Endometrial microvascular endothelial cells (primary cell): Measurements from ENCODE around the gene HEPACAM. TPM values are rescaled to one million over a fixed set of nuclear protein-coding genes. Genes with fewer than 3 reads are reported as not detected.

Experiments
- in situ Hi-C: cut with HindIII; loops from 2 replicates; pipeline ENCODE4 v1.10.0; 2017; ENCODE audit warnings: low sequenced_read_pairs, low pct_unique_long_range_greater_than_20kb; ENCODE audit errors: inconsistent ontology term
- total RNA-seq: library from RNA; depleted of rRNA; stranded (reverse); fragments of >200 nt; gene quantifications from one replicate; pipeline ENCODE4 v1.2.3, GENCODE V29; 2015; ENCODE audit errors: inconsistent ontology term

HEPACAM gene
- total RNA-seq, 1 donor from 2014 or later, result not detected

DNA sequence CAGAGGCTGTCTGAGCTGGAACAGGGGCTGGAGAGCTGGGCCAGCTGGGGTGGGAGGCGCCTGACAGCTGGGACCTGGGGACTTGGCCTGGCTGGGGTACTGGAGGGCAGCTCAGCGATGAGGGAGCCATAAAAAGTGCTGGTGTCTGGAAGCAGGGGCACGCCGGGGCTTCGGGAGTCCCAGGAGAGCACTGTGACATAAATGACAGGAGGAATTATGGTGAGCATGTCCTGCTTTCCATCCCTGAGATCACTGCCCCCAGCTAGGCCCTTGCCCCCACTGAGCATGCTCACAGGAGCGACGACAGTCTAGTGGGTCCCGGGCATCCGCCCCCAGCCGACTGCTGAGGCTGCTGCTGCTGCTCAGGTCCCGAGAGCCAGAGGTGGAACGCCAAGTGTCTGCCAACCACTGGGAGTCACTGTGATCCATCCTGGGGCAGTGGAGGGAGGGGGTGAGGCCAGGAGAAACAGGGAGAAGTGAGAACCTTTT lies 44.4 kb downstream of the HEPACAM start:
- in situ Hi-C loops, result no loop called here

DNA sequence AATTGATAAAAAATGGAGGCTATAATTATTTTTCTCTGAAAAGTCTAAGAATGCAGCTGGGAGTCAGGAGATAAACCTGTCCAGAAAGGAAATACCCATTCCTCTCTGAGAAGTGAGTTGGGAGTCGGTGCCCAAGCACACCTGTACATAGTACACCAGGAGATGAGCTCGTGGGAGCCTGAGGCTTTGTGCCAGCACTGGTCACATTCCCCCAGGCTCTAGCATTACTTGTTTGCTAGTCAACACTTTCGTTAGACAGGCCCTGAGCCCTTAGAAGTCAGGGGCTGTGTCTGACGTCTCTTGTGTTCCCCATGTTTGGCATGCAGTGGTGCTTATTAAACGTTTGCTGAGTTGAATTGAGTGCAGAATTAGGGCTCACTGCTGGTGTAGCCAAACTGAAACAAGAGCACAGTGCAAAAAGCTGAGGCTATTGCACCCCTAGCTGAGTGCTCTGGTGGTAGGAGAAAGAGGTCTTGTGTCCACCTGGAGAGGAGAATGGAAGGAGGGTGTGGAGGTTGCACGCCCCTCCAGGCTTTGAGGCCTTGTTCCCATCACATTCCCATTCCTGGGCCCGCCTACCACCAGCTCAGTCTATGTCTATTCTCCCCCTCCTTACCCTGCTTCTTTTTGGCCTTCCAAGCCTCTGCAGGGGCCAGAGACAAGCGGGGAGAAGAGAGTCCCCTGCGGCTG lies 45.0 kb downstream of the HEPACAM start:
- in situ Hi-C loops, result no loop called here

DNA sequence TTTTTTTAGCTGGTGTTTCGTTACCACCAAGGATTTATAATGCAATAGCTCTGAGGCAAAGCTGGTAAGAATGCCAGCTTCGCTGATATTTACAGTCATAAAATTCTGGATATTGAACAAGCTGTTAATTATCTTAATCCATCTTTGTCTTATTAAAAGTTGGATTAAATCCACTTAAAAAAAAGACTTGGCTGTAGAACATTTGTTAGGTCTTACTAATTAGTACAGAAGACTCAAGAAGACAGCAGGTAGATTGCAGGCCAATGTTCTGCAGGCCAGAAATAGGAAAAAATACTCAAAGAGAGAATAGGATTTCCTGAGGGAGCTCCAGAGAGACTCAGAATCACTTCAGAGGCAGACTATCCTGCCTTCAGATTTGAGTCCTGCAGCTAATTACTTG lies 45.7 kb downstream of the HEPACAM start:
- in situ Hi-C loops, result no loop called here

DNA sequence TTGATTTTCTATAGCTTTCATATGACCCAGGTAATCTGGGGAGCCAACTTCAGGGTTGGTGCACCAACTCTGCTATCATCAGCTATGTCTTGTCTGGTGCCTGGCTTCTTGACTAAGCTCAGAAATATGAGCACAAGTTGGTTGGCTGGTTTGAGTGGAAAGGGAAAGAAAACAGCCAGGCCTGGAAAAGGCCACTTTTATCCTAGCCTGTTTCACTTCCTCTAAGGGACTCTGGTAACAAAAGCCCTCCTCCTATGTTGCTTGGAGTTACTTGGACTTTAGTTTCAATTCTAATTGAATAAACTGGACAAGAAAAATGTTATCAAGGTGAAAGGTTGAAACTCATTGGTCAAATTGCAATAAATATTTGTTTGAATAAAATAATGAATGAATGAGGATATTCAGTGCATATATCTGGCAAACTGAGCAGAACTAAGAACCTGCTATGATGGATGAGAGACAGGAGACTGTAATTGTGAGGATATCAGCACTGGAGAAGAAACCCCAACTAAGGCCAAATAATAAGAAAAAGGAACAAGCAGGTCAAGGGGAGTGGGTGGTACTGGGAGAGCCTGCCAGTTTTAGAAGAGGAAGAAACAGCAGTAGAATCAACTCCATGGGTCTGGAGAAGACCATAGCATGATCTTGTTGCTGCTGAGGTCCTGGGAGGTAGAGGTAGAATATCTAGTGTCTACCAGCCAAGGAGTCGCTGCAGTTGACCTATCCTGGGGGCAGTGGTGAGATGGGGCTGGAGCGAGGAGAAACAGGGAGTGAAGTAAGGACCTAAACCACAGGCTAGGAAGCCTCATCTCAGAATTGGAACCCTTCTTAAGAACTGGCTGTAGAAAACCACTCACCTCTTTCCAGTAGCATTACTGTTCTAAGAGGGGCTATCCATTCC lies 46.4 kb downstream of the HEPACAM start:
- in situ Hi-C loops, result no loop called here

DNA sequence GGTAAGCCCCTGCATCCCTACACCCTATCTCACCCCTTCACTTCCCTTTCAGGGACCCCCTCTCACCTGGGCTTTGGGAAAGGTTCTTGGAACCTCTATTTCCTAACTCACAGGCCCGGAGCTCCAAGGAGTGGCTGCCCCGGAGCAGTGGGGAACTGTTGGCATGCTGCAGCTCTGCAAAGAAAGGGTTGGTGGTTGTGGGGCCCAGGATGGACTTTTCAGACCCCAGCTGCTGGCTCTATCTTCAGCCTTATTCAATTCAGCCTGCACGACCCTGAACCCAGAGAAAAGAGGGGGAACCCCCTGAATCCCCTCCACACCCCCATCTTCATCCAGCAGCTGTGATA lies 48.2 kb downstream of the HEPACAM start:
- in situ Hi-C loops, result no loop called here

DNA sequence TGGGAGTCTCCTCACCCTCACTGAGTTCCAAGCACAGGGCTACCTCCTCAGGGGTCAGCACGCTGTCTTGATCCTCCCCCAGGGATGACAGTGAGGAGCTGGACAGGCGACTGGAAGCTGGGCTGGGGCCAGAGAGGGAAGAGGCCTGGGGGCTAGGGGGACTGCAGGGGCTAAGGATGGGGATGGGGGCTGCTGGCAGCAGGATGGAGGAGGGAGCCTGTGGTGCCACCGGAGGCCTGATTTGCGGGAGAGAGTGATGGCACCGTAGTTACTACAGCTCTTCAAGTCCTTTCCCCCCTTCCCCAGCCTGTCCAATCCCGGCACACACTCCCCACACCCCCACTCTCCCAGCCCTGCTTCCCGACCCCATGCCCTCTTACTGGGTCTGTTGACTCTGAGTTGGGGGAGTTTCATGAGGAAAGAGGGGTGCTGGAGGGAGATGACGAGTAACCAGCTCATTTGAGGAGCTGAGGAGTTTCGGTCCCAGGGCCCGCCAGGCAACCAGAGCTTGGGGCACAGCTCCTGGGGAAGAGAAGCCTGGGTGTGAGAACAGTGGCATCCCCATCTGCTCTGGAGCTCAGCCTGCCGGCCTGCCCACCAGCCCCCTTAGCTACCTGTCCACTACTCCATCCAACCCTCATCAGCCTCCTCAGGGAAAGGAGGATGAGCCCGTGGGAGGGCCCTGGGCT lies 48.7 kb downstream of the HEPACAM start:
- in situ Hi-C loops, result no loop called here

DNA sequence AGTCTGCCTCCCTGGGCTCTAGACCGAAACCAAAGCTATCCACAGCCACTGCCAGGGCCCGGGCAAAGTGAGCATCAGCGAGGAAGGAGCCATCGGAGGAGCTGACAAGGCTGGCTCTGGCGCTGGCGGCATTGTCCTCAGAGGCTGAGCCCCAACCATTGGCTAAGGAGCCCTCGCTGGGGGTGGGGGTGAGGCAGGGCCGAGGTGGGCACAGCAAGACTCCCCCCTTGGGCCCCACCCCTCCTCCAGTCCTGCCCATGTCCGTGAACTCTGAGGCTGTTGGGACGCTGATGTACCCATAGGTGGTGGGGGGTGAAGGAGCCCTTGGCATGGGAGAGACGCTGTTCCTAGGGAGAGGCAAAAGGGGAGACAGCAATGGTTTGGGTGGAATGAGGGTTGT lies 49.4 kb downstream of the HEPACAM start:
- in situ Hi-C loops, result no loop called here

DNA sequence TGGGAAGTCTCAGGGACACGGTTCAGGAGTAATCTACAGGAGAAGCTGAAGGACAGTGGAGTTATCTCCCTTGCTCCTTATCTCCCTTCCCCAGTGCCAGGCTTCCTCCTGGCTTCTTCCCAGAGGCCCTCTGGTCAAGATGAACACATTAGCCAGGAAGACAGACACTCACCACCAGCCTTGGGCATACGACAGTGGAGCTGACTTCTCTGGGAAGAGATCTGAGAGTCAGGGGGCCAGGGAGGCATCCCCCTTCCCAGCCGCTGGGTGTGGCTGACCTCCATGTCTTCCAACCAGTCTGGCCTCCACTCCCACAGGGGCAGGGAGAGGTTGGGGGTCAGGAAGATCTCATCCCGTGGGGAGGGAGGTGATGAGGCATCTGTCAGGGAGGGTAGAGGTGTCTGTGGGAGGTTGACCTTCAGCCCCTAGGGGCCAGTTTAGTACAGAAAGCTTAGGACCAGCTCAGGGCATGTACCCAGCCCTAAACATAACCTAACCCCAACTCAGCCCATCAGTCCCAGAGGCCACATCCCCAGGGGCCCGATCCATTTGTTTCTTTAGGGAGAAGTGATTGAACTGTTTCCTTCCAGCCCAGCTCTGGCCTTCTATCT lies 50.9 kb downstream of the HEPACAM start:
- in situ Hi-C loops, result no loop called here

DNA sequence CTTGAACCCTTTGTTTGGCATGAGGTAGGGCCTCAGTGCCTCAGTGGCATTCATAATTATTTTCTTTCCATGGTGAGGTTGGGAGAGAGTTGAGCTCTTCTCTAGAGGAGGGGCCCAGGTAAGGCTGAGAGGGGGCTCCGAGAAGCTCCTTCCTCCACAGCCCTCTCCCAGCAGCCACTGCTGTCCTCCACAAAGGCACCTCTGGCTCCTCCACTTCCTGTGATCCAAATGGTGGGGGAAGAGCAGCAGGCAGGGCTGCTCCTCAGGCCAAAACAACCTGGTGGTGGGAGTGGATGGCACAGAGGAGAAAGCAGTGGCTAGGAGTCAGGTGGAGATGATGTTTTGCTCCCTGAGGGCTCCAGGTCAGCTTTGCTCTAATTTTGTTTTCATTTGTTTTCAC lies 51.5 kb downstream of the HEPACAM start:
- in situ Hi-C loops, result no loop called here

DNA sequence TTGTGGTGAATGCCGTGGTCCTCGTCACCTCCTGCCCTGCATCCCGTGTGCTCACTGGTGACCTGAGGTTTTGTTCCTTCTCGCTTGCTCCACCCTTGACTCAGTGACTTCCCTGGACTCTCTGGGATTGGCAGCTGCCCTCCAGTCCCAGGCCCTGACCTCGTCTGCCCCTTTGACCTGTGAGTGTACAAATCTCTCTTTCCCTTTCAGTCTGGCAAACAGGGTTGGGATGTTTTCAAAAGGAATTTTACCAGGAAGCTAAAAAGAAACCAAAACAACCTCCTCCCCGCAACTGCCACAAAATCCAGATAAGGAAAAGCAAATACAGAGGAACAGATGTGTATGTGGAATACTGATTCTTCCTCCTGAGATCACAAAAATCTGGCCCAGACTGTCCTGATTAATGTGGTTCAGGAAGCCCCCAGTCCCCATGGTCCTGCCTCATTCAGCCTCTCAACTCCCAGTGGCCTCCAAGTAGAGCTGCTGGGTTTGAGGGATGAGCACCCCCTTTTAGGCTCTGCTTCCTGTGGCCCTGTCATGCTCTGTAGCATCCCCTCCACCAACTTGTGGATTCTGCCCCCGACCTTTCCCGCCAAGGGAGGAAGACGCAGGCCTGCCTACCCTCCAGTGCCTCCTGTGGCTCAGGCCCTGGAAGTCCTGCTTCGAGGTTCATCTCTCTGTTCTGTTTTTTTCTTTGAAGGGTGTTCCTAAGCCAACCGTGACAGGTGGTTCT lies 53.3 kb downstream of the HEPACAM start:
- in situ Hi-C loops, result no loop called here

DNA sequence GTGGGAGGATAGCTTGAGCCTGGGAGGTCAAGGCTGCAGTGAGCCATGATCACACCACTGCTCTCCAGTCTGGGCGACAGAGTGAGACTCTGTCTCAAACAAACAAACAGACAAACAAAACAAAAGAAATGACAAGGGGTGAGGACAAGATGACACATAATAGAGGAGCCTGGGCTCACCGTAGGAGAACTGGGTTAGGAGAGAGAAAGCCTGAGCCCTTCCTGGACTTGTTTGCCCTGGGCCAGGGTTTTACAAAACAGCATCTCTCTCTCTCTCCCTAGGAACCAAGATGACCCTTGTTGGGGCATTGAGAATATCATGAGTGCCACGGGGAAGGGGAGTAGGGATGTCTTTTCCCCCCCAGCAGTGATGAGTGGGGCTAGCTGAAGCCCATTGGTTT lies 54.9 kb downstream of the HEPACAM start:
- in situ Hi-C loops, result no loop called here

DNA sequence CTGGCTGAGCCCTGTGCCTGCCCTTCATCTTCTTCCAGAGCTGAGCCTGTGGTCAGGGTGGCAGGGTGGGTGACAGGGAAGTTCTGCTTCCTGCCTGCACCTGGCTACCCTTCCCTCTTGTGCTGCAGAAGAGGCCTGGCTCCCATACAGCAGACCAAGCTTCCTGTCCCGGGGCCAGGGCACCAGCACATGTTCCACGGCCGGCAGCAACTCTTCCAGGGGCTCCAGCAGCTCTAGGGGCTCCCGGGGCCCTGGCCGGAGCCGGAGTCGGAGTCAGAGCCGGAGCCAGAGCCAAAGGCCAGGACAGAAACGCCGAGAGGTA lies 55.6 kb downstream of the HEPACAM start:
- in situ Hi-C loops, result no loop called here

DNA sequence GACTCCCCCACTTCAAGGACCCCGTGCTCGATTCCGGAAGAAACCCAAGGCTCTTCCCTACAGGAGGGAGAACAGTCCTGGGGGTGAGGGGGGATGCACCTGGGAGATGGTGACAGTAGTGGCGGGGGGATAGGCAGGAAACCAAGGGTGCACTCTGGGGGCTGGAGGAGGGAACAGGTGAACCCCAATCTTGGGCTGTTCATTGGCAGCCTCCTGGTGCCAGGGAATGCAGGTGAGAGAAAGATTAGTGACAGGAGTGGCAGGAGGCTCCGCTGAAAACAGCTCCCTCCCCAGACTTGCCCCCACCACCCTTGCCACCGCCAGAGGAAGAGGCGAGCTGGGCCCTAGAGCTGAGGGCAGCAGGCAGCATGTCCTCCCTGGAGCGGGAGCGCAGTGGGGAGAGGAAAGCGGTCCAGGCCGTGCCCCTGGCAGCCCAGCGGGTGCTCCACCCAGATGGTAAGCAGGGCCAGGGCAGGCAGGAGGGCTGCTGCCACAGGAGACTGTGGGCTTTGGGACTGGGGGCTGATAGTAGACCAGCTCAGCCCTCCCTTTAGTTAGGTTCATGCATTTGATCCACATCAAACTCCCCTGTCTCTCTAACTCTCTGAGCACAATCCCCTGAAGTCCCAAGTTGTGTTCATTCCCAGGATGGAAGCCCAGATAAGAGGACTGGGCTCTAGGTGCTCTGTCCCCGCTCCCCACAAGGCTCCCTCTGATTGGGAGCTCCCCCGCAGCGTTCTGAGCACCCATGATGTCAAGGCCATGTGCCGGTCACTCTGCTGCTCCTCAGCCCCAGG lies 56.2 kb downstream of the HEPACAM start:
- in situ Hi-C loops, result no loop called here

DNA sequence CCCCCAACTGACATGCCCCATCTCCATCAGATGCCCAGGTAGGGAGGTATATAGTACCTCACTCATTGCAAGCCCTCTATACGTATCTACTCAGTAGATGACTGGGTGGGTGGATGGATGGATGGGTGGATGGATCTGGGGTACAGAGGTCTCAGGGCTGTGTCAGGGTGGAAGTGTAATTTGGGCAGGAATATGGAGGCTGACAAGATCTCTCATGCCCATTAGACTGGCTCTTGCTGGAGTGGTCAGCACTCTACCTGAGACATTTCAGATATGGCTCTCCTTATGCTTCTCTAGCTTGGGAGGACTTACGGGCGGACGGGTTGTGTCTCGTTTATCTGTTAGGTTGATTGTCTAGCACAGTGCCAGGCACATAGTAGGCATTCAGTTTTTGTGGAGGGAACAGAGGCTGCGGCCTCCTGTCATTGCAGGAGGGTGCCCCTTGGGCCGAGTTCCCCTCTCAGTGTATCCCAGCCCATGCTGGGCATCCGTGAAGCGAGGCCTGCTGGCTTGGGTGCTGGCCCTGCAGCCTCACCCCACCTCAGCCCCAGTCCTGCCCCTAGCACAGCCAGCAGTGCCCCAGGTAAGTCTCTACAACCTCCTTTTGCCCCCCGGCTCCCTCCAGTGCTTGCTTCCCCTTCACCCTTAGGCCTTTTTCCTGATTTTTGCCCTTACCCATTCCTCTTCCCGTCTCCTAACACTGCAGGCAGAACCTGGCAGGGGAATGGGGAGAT lies 56.9 kb downstream of the HEPACAM start:
- in situ Hi-C loops, result no loop called here

DNA sequence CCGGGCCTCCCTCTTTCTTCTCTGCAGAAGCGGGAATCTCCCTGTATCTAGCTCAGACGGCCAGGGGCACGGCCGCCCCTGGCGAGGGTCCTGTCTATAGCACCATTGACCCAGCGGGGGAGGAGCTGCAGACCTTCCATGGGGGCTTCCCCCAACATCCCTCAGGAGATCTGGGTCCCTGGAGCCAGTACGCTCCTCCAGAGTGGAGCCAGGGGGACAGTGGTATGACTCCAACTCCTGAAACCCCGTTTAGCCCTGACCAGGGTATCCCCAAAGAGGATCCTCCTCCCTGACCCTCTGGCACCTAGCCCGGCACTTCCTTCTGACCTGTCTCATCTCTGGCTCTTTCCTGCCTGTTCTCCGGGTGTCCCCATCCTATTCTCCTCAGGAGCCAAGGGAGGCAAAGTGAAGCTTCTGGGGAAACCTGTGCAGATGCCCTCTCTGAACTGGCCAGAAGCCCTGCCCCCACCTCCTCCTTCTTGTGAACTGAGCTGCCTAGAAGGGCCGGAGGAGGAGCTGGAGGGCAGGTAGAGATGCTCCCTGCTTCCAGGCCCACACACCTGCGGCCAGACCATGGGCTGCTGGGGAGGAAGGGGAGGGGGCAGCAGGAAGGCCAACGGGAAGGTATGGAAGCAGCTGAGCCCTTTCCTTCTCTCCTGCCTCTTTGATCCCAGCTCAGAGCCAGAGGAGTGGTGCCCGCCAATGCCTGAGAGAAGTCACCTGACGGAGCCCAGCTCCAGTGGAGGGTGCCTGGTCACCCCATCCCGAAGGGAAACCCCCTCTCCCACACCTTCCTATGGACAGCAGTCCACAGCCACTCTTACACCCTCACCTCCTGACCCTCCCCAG lies 57.7 kb downstream of the HEPACAM start:
- in situ Hi-C loops, result no loop called here

DNA sequence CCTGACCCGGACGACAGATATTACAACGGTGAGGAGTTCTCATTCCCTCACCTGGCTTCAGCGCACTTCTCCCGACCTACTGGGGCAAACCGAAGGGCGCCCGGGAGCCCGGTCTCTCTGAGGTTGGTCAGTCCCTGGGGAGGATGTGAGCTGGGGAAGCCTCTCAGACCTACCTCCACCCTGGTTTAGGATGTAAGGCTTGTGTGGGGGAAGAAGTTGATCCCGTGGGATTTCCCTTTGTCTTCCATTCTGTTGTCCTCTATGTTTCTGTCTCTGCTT lies 58.3 kb downstream of the HEPACAM start:
- in situ Hi-C loops, result no loop called here
